ENCODE measurements around the gene LAMA4.

DNA sequence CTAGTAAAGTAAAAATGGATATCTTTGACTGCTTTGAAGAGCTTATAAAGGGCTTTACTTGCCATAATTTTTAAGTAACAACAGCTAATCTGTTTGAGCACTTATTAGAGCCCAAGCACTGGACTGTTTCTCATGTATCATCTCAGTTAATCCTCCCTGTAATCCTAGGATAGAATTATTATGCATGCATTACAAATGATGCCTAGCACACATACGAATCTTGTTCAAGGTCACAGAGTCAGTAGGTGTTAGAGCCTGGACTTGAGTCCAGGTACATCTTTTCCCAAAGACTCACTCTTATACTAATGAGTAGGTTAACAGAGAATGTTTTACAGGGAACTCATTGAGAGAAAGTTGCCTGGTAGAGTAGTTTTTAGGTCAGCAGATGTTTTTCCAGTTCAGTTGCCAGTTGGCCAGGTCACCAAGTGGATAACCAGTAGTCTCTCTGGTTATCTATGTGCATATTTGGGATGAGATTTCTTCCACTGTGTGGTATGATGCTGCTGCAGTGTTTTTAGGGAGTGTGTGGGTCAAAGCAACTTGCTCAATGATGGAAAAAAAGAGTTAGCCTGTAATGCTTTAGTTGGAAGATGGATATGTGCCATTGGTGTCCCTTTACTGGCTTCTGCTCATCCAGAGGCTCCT lies 32.3 kb upstream of the LAMA4 start:
- TF ChIP-seq, protein P1, sequence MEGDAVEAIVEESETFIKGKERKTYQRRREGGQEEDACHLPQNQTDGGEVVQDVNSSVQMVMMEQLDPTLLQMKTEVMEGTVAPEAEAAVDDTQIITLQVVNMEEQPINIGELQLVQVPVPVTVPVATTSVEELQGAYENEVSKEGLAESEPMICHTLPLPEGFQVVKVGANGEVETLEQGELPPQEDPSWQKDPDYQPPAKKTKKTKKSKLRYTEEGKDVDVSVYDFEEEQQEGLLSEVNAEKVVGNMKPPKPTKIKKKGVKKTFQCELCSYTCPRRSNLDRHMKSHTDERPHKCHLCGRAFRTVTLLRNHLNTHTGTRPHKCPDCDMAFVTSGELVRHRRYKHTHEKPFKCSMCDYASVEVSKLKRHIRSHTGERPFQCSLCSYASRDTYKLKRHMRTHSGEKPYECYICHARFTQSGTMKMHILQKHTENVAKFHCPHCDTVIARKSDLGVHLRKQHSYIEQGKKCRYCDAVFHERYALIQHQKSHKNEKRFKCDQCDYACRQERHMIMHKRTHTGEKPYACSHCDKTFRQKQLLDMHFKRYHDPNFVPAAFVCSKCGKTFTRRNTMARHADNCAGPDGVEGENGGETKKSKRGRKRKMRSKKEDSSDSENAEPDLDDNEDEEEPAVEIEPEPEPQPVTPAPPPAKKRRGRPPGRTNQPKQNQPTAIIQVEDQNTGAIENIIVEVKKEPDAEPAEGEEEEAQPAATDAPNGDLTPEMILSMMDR (conservative IDR thresholded peaks at IDR 0.05): no peak
- no peak for TF ChIP-seq EZH2 (IDR thresholded peaks at IDR 0.05; ENCODE audit: low read depth)

Data from PC-9 (cell line).